Choroid plexus epithelial cell (primary cell): ENCODE data around the gene PLAC8L1.

Experiments
- DNase-seq: peaks from one replicate; pipeline ENCODE4 v3.0.0-alpha.2; 2010; ENCODE audit warnings: low read depth
- H3K4me3 ChIP-seq: 2 replicates; pipeline ENCODE4 v1.5.1; 2011; ENCODE audit warnings: low read depth, mild to moderate bottlenecking, control low read depth, low read length, moderate library complexity
- CTCF ChIP-seq: conservative IDR thresholded peaks from 2 replicates; pipeline ENCODE4 v1.5.1; 2011; ENCODE audit warnings: low read depth, mild to moderate bottlenecking, control low read depth, inconsistent platforms, low read length, moderate library complexity

The PLAC8L1 gene

GRCh38 chr5:146034605-146035004 lies 70.8 kb downstream of the PLAC8L1 start:
- no peak for TF ChIP-seq CTCF
- H3K4me3 ChIP-seq = no peak overlapping the region
- no peak for DNase-seq
